GM18867 (cell line): ENCODE data around the gene MGST3.
"Not testable (repeated sequence)": the region's sequence is repeated elsewhere in the genome, so short reads cannot be mapped to it uniquely, and the experiment has no call there.

Experiments
- ATAC-seq: cut with Tn5 transposase; IDR thresholded peaks from one replicate; pipeline ENCODE4 v1.9.1; 2021; ENCODE audit warnings: mild to moderate bottlenecking, moderate library complexity; ENCODE audit not compliant: unreplicated experiment

The MGST3 gene

GRCh38 chr1:165628147-165628822 is 2.7 kb upstream of the MGST3 start:
- no peak for ATAC-seq

GRCh38 chr1:165629151-165629550 is 1.9 kb upstream of the MGST3 start:
- ATAC-seq, result no peak

- ATAC-seq, result no peak
Measured at GRCh38 chr1:165629848-165630628, 996 bp upstream of the MGST3 start.

- ATAC-seq, result peak; percentile 31
Measured at GRCh38 chr1:165631342-165632151, 513 bp downstream of the MGST3 start.

- ATAC-seq, result no peak
Measured at GRCh38 chr1:165632152-165632469, 1.1 kb downstream of the MGST3 start.

GRCh38 chr1:165632491-165632890 is 1.5 kb downstream of the MGST3 start:
- ATAC-seq, result no peak

- no peak for ATAC-seq
Measured at GRCh38 chr1:165633614-165634013, 2.6 kb downstream of the MGST3 start.

DNA sequence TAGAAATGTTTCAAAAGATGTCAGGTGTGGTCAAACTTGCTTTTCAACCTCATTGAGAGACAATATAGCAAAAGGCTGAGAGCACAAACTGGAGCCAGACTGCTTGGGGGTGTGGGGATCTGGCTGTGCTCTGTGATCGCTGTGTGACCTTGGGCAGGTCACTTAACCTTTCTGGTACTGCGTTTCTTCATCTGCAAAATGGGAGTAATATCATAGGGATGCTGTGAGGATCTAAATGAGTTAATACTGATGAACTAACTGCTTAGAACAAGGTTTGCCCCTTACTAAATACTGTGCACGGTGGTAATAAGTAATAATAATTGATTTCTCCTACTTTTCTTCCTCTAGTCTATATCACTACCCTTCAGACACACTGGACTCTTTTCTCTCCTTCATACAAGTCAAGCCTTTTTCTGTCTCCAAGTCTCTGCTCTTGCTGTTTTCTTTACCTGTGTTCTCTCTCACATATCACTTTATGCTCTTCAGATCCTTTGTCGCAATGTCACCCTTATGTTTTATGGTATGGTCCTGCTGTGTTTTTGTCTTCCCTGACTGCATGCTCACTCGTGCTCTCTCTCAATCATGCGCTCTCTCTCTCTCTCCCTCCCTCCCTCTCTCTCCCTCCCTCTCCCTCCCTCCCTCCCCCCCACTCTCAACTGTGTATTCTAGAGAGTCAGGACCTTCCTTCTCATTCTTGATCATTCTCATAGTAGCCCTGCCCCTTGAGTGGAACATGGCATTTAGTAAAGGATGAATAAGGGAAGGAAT is 3.3 kb downstream of the MGST3 start:
- ATAC-seq, result no peak

DNA sequence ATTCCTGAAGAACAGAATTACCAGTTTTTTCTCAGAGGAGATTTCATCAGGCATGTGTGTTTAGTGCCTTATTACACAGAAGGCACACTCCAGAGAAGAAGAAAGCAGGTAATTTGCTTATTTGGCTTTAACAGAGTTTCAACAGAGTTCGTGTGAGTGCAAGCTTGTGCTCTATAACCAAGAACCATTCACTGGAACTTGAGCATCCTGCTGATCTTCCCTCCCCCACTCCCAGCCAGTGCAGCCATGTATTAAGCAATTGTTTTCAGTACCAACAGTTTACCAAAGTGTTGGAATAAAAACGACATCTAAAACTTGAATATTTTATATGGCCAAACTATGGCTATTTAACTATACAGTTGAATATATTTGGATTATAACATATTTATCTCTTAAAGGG is 4.3 kb downstream of the MGST3 start:
- no peak for ATAC-seq

DNA sequence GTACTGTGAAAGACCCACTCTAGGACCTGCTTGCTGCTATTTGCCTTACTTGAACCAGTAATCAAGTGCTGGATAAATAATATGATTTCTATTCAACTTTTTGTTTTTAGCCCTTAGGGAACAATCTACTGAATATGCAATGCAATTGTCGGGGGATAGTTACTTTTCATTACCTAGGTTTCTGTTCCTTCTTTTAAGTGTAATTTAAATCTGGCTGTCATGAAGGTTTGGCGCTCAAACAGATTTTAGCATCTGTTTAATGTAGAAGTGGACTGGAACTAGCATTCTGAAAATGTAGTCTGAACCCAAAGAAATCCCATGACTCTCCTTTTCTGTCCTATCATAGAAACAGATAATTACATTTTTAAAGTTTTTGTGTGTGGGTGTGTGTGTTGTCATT is 4.8 kb downstream of the MGST3 start:
- ATAC-seq, result no peak

GRCh38 chr1:165637427-165637826 is 6.4 kb downstream of the MGST3 start:
- no peak for ATAC-seq

- not testable (repeated sequence) for ATAC-seq
Measured at GRCh38 chr1:165638211-165638610, 7.2 kb downstream of the MGST3 start.

- ATAC-seq, result no peak
Measured at GRCh38 chr1:165639821-165640623, 9.0 kb downstream of the MGST3 start.

DNA sequence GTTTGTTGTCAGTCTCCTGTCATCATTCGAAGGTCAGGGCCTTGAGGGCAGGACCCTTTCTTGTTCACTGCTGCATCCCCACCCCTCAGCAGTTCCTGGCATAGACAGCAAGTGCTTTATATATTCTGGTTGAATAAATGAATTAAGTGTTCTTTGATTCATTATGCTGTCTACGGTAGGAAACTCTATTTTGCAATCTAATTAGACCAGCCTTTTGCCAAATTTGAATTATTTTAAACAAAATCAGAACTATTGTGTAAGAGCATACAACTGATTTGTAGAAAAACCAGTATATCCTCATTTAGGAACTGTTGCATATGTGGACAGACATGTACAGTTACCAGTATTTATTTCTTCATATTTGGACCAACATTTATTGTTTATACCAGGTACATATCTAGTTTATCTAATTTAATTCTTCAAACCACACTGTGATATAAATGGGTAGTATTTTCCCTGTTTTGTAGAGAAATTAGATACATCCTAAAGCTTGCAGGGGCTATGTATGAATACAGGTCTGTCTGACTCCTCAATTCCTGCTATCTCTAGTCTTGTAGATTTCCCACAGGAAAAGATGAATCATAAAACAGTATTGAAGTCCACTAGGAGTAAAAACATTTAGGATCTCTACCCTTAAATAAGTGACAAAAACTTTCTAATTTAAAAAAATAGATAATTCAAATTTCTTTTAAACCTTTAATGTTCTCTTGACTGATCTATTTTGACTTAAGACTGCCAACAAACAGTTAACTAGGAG is 10.4 kb downstream of the MGST3 start:
- ATAC-seq, result no peak

DNA sequence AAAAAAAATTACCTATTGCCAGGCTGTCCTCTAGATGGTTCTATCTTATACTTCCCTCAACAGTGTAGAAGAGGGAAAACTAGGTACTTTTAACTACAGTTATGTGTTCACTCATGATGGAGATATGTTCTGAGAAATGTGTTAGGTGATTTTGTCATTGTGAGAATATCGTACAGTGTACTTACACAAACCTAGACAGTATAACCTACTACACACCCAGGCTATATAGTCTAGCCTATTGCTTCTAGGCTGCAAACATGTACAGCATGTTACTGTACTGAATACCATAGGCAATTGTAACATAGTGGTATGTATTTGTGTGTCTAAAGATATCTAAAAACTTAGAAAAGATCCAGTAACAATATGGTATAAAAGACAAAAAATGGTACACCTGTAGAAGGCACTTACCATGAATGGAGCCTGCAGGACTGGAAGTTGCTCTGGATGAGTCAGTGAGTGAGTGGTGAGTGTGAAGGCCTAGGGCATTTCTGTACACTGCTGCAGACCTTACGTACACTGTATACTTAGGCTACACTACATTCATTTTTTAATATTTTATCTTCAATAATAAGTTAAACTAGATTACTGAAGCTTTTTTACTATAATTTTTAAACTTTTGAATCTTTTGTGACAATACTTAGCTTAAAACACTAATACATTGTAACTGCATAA is 13.2 kb downstream of the MGST3 start:
- ATAC-seq, result no peak

- no peak for ATAC-seq
Measured at GRCh38 chr1:165645654-165646366, 14.8 kb downstream of the MGST3 start.

- ATAC-seq, result no peak
Measured at GRCh38 chr1:165647517-165647916, 16.5 kb downstream of the MGST3 start.

DNA sequence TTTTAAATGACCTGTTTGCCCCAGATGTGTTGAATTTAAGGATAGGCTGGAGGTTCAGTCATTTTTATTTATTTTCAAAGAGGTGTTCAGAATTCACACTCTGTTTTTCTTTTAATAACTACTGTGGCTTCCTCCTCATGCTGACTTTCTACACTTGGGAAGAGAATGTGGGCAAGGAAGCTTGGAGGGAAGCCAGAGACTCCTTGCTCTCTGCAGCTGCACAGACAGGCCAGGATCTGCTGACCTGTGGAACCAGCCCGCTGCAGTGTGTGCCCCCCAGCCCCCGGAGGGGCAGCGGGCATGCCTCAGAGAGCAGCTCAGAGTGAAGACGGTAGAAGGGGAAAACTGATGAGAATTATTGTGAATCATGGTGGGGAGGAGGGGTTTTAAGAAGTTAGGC is 16.9 kb downstream of the MGST3 start:
- no peak for ATAC-seq
